GM10248 (cell line): ENCODE results near the gene HTR3A.

ENCODE experiments used
- CTCF ChIA-PET: fragments of 300-600 bp; sonication (Branson Sonifier 250); formaldehyde crosslinking; extraction: SDS; loops from one replicate; lab custom pipeline; 2021; ENCODE audit warnings: antibody characterized with exemption; lab: Yijun Ruan, JAX
- POLR2A ChIA-PET: fragments of 350-650 bp; sonication (Branson Sonifier 250); formaldehyde crosslinking; extraction: SDS; loops from one replicate; lab custom pipeline; 2020; ENCODE audit warnings: antibody characterized with exemption; lab: Yijun Ruan, JAX
- DNase-seq: peaks from one replicate; pipeline ENCODE4 v3.0.0; 2012; ENCODE audit errors: extremely low spot score
- CTCF ChIP-seq: IDR thresholded peaks from 2 replicates; pipeline ENCODE4 v1.5.1; 2012; ENCODE audit warnings: mild to moderate bottlenecking, low read depth; ENCODE audit errors: extremely low read depth, missing control alignments, control extremely low read depth

The HTR3A gene

GRCh38 chr11:114019046-114019445, 44.1 kb downstream of the HTR3A start:
- no peak for DNase-seq
- TF ChIP-seq CTCF, result no peak
- POLR2A ChIA-PET, result no interaction called here
- CTCF ChIA-PET, result interaction anchor here (1.6 kb wide), 1 partner anchor 21 kb away, joined by 5 read pairs; no protein-coding TSS in a partner anchor

- TF ChIP-seq CTCF, result no peak
- no peak for DNase-seq
- ChIA-PET POLR2A (no interaction called here), CTCF (interaction anchor here (1.6 kb wide), 1 partner anchor 20 kb away, joined by 5 read pairs; no protein-coding TSS in a partner anchor)
Observed at GRCh38 chr11:114019574-114019973, 44.7 kb downstream of the HTR3A start.

- CTCF ChIA-PET, result no interaction called here
- DNase-seq, result no peak
- TF ChIP-seq CTCF, result no peak
- POLR2A ChIA-PET, result no interaction called here
Observed at GRCh38 chr11:114025329-114025907, 50.5 kb downstream of the HTR3A start.

- TF ChIP-seq CTCF, result no peak
- POLR2A ChIA-PET, result no interaction called here
- CTCF ChIA-PET, result no interaction called here
- no peak for DNase-seq
Observed at GRCh38 chr11:114026355-114026754, 51.4 kb downstream of the HTR3A start.

GRCh38 chr11:114027391-114027790, 52.5 kb downstream of the HTR3A start:
- ChIA-PET CTCF (interaction anchor here (1.2 kb wide), 1 partner anchor 8 kb away, joined by 3 read pairs; no protein-coding TSS in a partner anchor), POLR2A (no interaction called here)
- no peak for TF ChIP-seq CTCF
- DNase-seq, result no peak

- ChIA-PET CTCF (interaction anchor here (0.7 to 1.2 kb wide), 2 partner anchors 8 to 81 kb away, joined by 3 read pairs; no protein-coding TSS in a partner anchor), POLR2A (no interaction called here)
- no peak for TF ChIP-seq CTCF
- DNase-seq, result no peak
Observed at GRCh38 chr11:114027926-114028325, 53.0 kb downstream of the HTR3A start.
